HEK293 (cell line): ENCODE results near the gene LOXL1.

Experiments
- BCL11B ChIP-seq: fragments of 450-650 bp; formaldehyde crosslinking; IDR thresholded peaks from 2 replicates; pipeline ENCODE4 v1.5.1; 2016; ENCODE audit warnings: low read depth, missing biosample characterization, missing genetic modification characterization
- HOXA7 ChIP-seq: sonication (generic); formaldehyde crosslinking; IDR thresholded peaks from 2 replicates; pipeline ENCODE4 v1.8.1; 2022; ENCODE audit warnings: missing genetic modification reagents, borderline replicate concordance
- IKZF3 ChIP-seq: fragments of 450-650 bp; IDR thresholded peaks from 2 replicates; pipeline ENCODE4 v1.5.0; 2018; ENCODE audit warnings: missing biosample characterization, mild to moderate bottlenecking, missing genetic modification characterization, moderate library complexity
- MZF1 ChIP-seq: fragments of 450-650 bp; formaldehyde crosslinking; IDR thresholded peaks from 2 replicates; pipeline ENCODE4 v1.5.1; 2017; ENCODE audit warnings: missing biosample characterization, missing genetic modification characterization, borderline replicate concordance
- SALL2 ChIP-seq: fragments of 450-650 bp; formaldehyde crosslinking; IDR thresholded peaks from 2 replicates; pipeline ENCODE4 v1.5.0; 2017; ENCODE audit warnings: missing biosample characterization, mild to moderate bottlenecking, missing genetic modification characterization, borderline replicate concordance
- YY2 ChIP-seq: fragments of 450-650 bp; formaldehyde crosslinking; IDR thresholded peaks from 2 replicates; pipeline ENCODE4 v1.5.1; 2016; ENCODE audit warnings: missing biosample characterization, missing genetic modification characterization
- ZNF133 ChIP-seq: fragments of 450-650 bp; formaldehyde crosslinking; IDR thresholded peaks from 2 replicates; pipeline ENCODE4 v1.5.1; 2016; ENCODE audit warnings: missing biosample characterization, missing genetic modification characterization
- ZNF174 ChIP-seq: fragments of 450-650 bp; formaldehyde crosslinking; IDR thresholded peaks from 2 replicates; pipeline ENCODE4 v1.5.0; 2017; ENCODE audit warnings: missing biosample characterization, mild to moderate bottlenecking, missing genetic modification characterization
- ZNF23 ChIP-seq: fragments of 450-650 bp; formaldehyde crosslinking; IDR thresholded peaks from 2 replicates; pipeline ENCODE4 v1.5.1; 2016; ENCODE audit warnings: missing biosample characterization, missing genetic modification characterization, borderline replicate concordance
- ZNF24 ChIP-seq: fragments of 450-650 bp; formaldehyde crosslinking; IDR thresholded peaks from 2 replicates; pipeline ENCODE4 v1.5.1; 2016; ENCODE audit warnings: missing biosample characterization, missing genetic modification characterization
- ZNF433 ChIP-seq: fragments of 450-650 bp; formaldehyde crosslinking; IDR thresholded peaks from 2 replicates; pipeline ENCODE4 v1.5.1; 2016; ENCODE audit warnings: missing biosample characterization, missing genetic modification characterization, low read depth
- ZNF530 ChIP-seq: fragments of 450-650 bp; formaldehyde crosslinking; IDR thresholded peaks from 2 replicates; pipeline ENCODE4 v1.5.1; 2016; ENCODE audit warnings: low read depth, missing biosample characterization, missing genetic modification characterization
- ZSCAN5A ChIP-seq: fragments of 450-650 bp; formaldehyde crosslinking; IDR thresholded peaks from 2 replicates; pipeline ENCODE4 v1.5.1; 2016; ENCODE audit warnings: missing biosample characterization, missing genetic modification characterization
- TF ChIP-seq, protein P1 (sequence below): fragments of 450-650 bp; formaldehyde crosslinking; IDR thresholded peaks from 2 replicates; pipeline ENCODE4 v1.5.1; 2016; ENCODE audit warnings: missing biosample characterization, missing genetic modification characterization

GRCh38 chr15:73968461-73968860 is 42.2 kb downstream of the LOXL1 start:
- TF ChIP-seq, protein P1, sequence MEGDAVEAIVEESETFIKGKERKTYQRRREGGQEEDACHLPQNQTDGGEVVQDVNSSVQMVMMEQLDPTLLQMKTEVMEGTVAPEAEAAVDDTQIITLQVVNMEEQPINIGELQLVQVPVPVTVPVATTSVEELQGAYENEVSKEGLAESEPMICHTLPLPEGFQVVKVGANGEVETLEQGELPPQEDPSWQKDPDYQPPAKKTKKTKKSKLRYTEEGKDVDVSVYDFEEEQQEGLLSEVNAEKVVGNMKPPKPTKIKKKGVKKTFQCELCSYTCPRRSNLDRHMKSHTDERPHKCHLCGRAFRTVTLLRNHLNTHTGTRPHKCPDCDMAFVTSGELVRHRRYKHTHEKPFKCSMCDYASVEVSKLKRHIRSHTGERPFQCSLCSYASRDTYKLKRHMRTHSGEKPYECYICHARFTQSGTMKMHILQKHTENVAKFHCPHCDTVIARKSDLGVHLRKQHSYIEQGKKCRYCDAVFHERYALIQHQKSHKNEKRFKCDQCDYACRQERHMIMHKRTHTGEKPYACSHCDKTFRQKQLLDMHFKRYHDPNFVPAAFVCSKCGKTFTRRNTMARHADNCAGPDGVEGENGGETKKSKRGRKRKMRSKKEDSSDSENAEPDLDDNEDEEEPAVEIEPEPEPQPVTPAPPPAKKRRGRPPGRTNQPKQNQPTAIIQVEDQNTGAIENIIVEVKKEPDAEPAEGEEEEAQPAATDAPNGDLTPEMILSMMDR (tag by site-specific recombination), result no peak
- TF ChIP-seq SALL2 (tag by site-specific recombination), result no peak
- TF ChIP-seq ZNF174, result no peak
- TF ChIP-seq HOXA7 (CRISPR knock-in tag), result no peak
- no peak for TF ChIP-seq YY2 (tag by site-specific recombination)
- TF ChIP-seq MZF1, result no peak
- no peak for TF ChIP-seq ZNF23 (tag by site-specific recombination)
- TF ChIP-seq IKZF3, result no peak
- TF ChIP-seq ZNF530 (tag by site-specific recombination), result no peak
- no peak for TF ChIP-seq ZNF433 (tag by site-specific recombination)
- no peak for TF ChIP-seq BCL11B
- TF ChIP-seq ZNF133, result no peak
- no peak for TF ChIP-seq ZNF24
- TF ChIP-seq ZSCAN5A (tag by site-specific recombination), result no peak
